Mesendoderm (in vitro differentiated cells): ENCODE data around the gene MITF.

Experiments used
- DNase-seq: peaks from one replicate; pipeline ENCODE4 v3.0.0; 2013
- H2AK5ac ChIP-seq: 2 replicates; pipeline ENCODE4 v1.6.1; 2013; ENCODE audit warnings: low read length, inconsistent platforms
- H2BK120ac ChIP-seq: 2 replicates; pipeline ENCODE4 v1.6.1; 2013; ENCODE audit warnings: low read depth, mild to moderate bottlenecking, low read length, moderate library complexity, mixed read lengths
- H2BK15ac ChIP-seq: replicated peaks from 2 replicates; pipeline ENCODE4 v1.6.1; 2013; ENCODE audit warnings: low read depth, mild to moderate bottlenecking, moderate library complexity
- H2BK5ac ChIP-seq: 2 replicates; pipeline ENCODE4 v1.6.1; 2013; ENCODE audit warnings: low read length, inconsistent platforms
- H3K18ac ChIP-seq: 2 replicates; pipeline ENCODE4 v1.6.1; 2013; ENCODE audit warnings: mild to moderate bottlenecking, low read length, mixed read lengths
- H3K23ac ChIP-seq: one replicate; pipeline ENCODE4 v1.6.1; 2013; ENCODE audit warnings: low read length
- H3K27ac ChIP-seq: 2 replicates; pipeline ENCODE4 v1.5.1; 2013; ENCODE audit warnings: low read depth, mild to moderate bottlenecking, inconsistent platforms, low read length, moderate library complexity
- H3K27me3 ChIP-seq: 2 replicates; pipeline ENCODE4 v1.6.1; 2013; ENCODE audit warnings: low read length, control low read depth, mild to moderate bottlenecking, inconsistent platforms; ENCODE audit not compliant: insufficient read depth, poor library complexity
- H3K36me3 ChIP-seq: 2 replicates; pipeline ENCODE4 v1.6.1; 2013; ENCODE audit warnings: low read length, inconsistent platforms; ENCODE audit not compliant: control insufficient read depth, insufficient read depth
- H3K4ac ChIP-seq: one replicate; pipeline ENCODE4 v1.6.1; 2013; ENCODE audit warnings: low read depth, mild to moderate bottlenecking, low read length, moderate library complexity
- H3K4me1 ChIP-seq: 2 replicates; pipeline ENCODE4 v1.6.1; 2013; ENCODE audit warnings: low read depth, low read length, inconsistent platforms; ENCODE audit not compliant: control insufficient read depth
- H3K4me2 ChIP-seq: 2 replicates; pipeline ENCODE4 v1.6.1; 2013; ENCODE audit warnings: low read length
- H3K4me3 ChIP-seq: 2 replicates; pipeline ENCODE4 v1.5.1; 2013; ENCODE audit warnings: mild to moderate bottlenecking, low read length
- H3K56ac ChIP-seq: one replicate; pipeline ENCODE4 v1.6.1; 2013; ENCODE audit warnings: low read length
- H3K79me1 ChIP-seq: 2 replicates; pipeline ENCODE4 v1.6.1; 2013; ENCODE audit warnings: low read length, inconsistent platforms
- H3K79me2 ChIP-seq: 2 replicates; pipeline ENCODE4 v1.6.1; 2013; ENCODE audit warnings: mild to moderate bottlenecking, low read length; ENCODE audit not compliant: control insufficient read depth, insufficient read depth
- H3K9ac ChIP-seq: 2 replicates; pipeline ENCODE4 v1.6.1; 2013; ENCODE audit warnings: low read length, inconsistent platforms
- H4K5ac ChIP-seq: one replicate; pipeline ENCODE4 v1.6.1; 2013; ENCODE audit warnings: low read length
- H4K8ac ChIP-seq: one replicate; pipeline ENCODE4 v1.6.1; 2013; ENCODE audit warnings: low read depth, mild to moderate bottlenecking, control low read depth, low read length, moderate library complexity
- WGBS: extraction: QIAGEN DNeasy Blood & Tissue Kit; methylation state at CpG from one replicate; pipeline ENCODE4 v1.1.7; 2013; ENCODE audit warnings: low lambda C conversion rate, missing lambda C conversion rate; ENCODE audit not compliant: insufficient coverage; ENCODE audit errors: extremely low coverage; 5-methylcytosine and 5-hydroxymethylcytosine counted together

The MITF gene

GRCh38 chr3:70000563-70001081 is 261.4 kb downstream of the MITF start:
- Histone ChIP-seq H3K23ac (no peak overlapping the region), H3K4me2 (no peak overlapping the region), H3K9ac (no peak overlapping the region), H3K79me2 (no peaks in the 10 kb centered on the region), H3K4ac (no peak overlapping the region), H3K27ac (no peak overlapping the region), H4K8ac (no peak overlapping the region), H3K79me1 (no peaks in the 10 kb centered on the region), H3K56ac (no peak overlapping the region), H3K27me3 (no peaks in the 10 kb centered on the region), H2BK120ac (no peak overlapping the region), H2BK5ac (no peak overlapping the region), H3K4me3 (no peak overlapping the region), H2AK5ac (no peak overlapping the region), H4K5ac (no peak overlapping the region), H3K36me3 (no peaks in the 10 kb centered on the region), H3K4me1 (no peaks in the 10 kb centered on the region), H2BK15ac (no peak overlapping the region), H3K18ac (no peak overlapping the region)
- DNase-seq = no peak
- no CpG with 5 or more reads among the region's 4 CpGs for WGBS

GRCh38 chr3:70003119-70003518 is 263.9 kb downstream of the MITF start:
- no peak overlapping the region for H3K4ac ChIP-seq
- no peak overlapping the region for H3K4me3 ChIP-seq
- H4K8ac ChIP-seq = no peak overlapping the region
- H3K36me3 ChIP-seq = no peaks in the 10 kb centered on the region
- H2BK5ac ChIP-seq = no peak overlapping the region
- H2BK120ac ChIP-seq = no peak overlapping the region
- no peaks in the 10 kb centered on the region for H3K79me2 ChIP-seq
- H2BK15ac ChIP-seq = no peak overlapping the region
- no peak overlapping the region for H3K56ac ChIP-seq
- H3K23ac ChIP-seq = no peak overlapping the region
- H3K4me2 ChIP-seq = no peak overlapping the region
- no peak overlapping the region for H3K9ac ChIP-seq
- H2AK5ac ChIP-seq = no peak overlapping the region
- H3K27me3 ChIP-seq = no peaks in the 10 kb centered on the region
- no peak overlapping the region for H3K18ac ChIP-seq
- H3K4me1 ChIP-seq = no peaks in the 10 kb centered on the region
- H3K79me1 ChIP-seq = no peaks in the 10 kb centered on the region
- H4K5ac ChIP-seq = no peak overlapping the region
- no peak for DNase-seq
- H3K27ac ChIP-seq = no peak overlapping the region

GRCh38 chr3:70006089-70006488 is 266.8 kb downstream of the MITF start:
- Histone ChIP-seq H3K4me3 (no peak overlapping the region), H2BK5ac (no peak overlapping the region), H3K4ac (no peak overlapping the region), H4K8ac (no peak overlapping the region), H3K56ac (no peak overlapping the region), H4K5ac (no peak overlapping the region), H3K18ac (no peak overlapping the region), H3K79me1 (no peaks in the 10 kb centered on the region), H3K4me2 (no peak overlapping the region), H2BK120ac (no peak overlapping the region), H2BK15ac (no peak overlapping the region), H3K36me3 (no peaks in the 10 kb centered on the region), H3K9ac (no peak overlapping the region), H2AK5ac (no peak overlapping the region), H3K23ac (no peak overlapping the region), H3K27ac (no peak overlapping the region), H3K4me1 (no peaks in the 10 kb centered on the region), H3K27me3 (no peaks in the 10 kb centered on the region), H3K79me2 (no peaks in the 10 kb centered on the region)
- DNase-seq = no peak
- WGBS = no CpG with 5 or more reads among the region's 4 CpGs

GRCh38 chr3:70010346-70010745 is 271.1 kb downstream of the MITF start:
- DNase-seq = no peak
- Histone ChIP-seq H3K79me1 (no peaks in the 10 kb centered on the region), H3K4ac (no peak overlapping the region)

GRCh38 chr3:70011582-70011981 is 272.3 kb downstream of the MITF start:
- H3K9ac ChIP-seq = no peak overlapping the region
- H2BK5ac ChIP-seq = no peak overlapping the region
- no peak overlapping the region for H4K8ac ChIP-seq
- no peak overlapping the region for H3K27ac ChIP-seq
- H3K23ac ChIP-seq = no peak overlapping the region
- no peaks in the 10 kb centered on the region for H3K79me2 ChIP-seq
- no peaks in the 10 kb centered on the region for H3K4me1 ChIP-seq
- no peak overlapping the region for H3K4me2 ChIP-seq
- no peak overlapping the region for H3K4me3 ChIP-seq
- WGBS = no CpG with 5 or more reads among the region's 1 CpG
- no peak overlapping the region for H3K18ac ChIP-seq
- no peak overlapping the region for H3K56ac ChIP-seq
- H2AK5ac ChIP-seq = no peak overlapping the region
- no peaks in the 10 kb centered on the region for H3K27me3 ChIP-seq
- no peak overlapping the region for H3K4ac ChIP-seq
- DNase-seq = no peak
- H3K79me1 ChIP-seq = no peaks in the 10 kb centered on the region
- H3K36me3 ChIP-seq = no peaks in the 10 kb centered on the region
- H2BK15ac ChIP-seq = no peak overlapping the region
- H4K5ac ChIP-seq = no peak overlapping the region
- no peak overlapping the region for H2BK120ac ChIP-seq

More at GRCh38 chr3:70010346-70010745, 271.1 kb downstream of the MITF start:
- no peak overlapping the region for H4K5ac ChIP-seq
- H3K4me3 ChIP-seq = no peak overlapping the region
- no peak overlapping the region for H3K27ac ChIP-seq
- H3K36me3 ChIP-seq = no peaks in the 10 kb centered on the region
- no peaks in the 10 kb centered on the region for H3K79me2 ChIP-seq
- H3K9ac ChIP-seq = no peak overlapping the region
- H3K18ac ChIP-seq = no peak overlapping the region
- no peaks in the 10 kb centered on the region for H3K4me1 ChIP-seq
- H2BK120ac ChIP-seq = no peak overlapping the region
- H4K8ac ChIP-seq = no peak overlapping the region
- no peak overlapping the region for H3K4me2 ChIP-seq
- H3K23ac ChIP-seq = no peak overlapping the region
- H3K27me3 ChIP-seq = no peaks in the 10 kb centered on the region
- no CpG with 5 or more reads among the region's 2 CpGs for WGBS
- H2BK15ac ChIP-seq = no peak overlapping the region
- H3K56ac ChIP-seq = no peak overlapping the region
- no peak overlapping the region for H2BK5ac ChIP-seq
- no peak overlapping the region for H2AK5ac ChIP-seq
